Ishikawa (cell line): Measurements from ENCODE around the gene KIAA1755.

Source experiments
- CEBPB ChIP-seq: IDR thresholded peaks from 2 replicates; pipeline ENCODE4 v1.6.1; 2012
- CREB1 ChIP-seq: IDR thresholded peaks from 2 replicates; pipeline ENCODE4 v1.6.1; 2012; ENCODE audit warnings: low read depth
- EGR1 ChIP-seq: IDR thresholded peaks from 2 replicates; pipeline ENCODE4 v1.6.1; 2012
- EP300 ChIP-seq: IDR thresholded peaks from 2 replicates; pipeline ENCODE4 v1.6.1; 2012; ENCODE audit warnings: borderline replicate concordance
- FOXM1 ChIP-seq: IDR thresholded peaks from 2 replicates; pipeline ENCODE4 v1.6.1; 2012; ENCODE audit warnings: low read depth, borderline replicate concordance
- NFIC ChIP-seq: IDR thresholded peaks from 2 replicates; pipeline ENCODE4 v1.6.1; 2012
- RAD21 ChIP-seq: IDR thresholded peaks from 2 replicates; pipeline ENCODE4 v1.6.1; 2012; ENCODE audit warnings: low read depth
- TAF1 ChIP-seq: IDR thresholded peaks from 2 replicates; pipeline ENCODE4 v1.6.1; 2012; ENCODE audit warnings: low read depth, mild to moderate bottlenecking
- TCF12 ChIP-seq: IDR thresholded peaks from 2 replicates; pipeline ENCODE4 v1.6.1; 2012; ENCODE audit warnings: low read depth
- TEAD4 ChIP-seq: IDR thresholded peaks from 2 replicates; pipeline ENCODE4 v1.6.1; 2012
- YY1 ChIP-seq: IDR thresholded peaks from 2 replicates; pipeline ENCODE4 v1.6.1; 2012; ENCODE audit warnings: low read depth
- ZBTB7A ChIP-seq: IDR thresholded peaks from 2 replicates; pipeline ENCODE4 v1.6.1; 2012; ENCODE audit warnings: low read depth
- TF ChIP-seq, protein P1 (sequence below): IDR thresholded peaks from 2 replicates; pipeline ENCODE4 v1.6.1; 2012
- TF ChIP-seq, protein P2 (sequence below): IDR thresholded peaks from 2 replicates; pipeline ENCODE4 v1.6.1; 2012; ENCODE audit warnings: low read depth, mild to moderate bottlenecking
- TF ChIP-seq, protein P3 (sequence below): IDR thresholded peaks from 2 replicates; pipeline ENCODE4 v1.6.1; 2012

KIAA1755 gene

DNA sequence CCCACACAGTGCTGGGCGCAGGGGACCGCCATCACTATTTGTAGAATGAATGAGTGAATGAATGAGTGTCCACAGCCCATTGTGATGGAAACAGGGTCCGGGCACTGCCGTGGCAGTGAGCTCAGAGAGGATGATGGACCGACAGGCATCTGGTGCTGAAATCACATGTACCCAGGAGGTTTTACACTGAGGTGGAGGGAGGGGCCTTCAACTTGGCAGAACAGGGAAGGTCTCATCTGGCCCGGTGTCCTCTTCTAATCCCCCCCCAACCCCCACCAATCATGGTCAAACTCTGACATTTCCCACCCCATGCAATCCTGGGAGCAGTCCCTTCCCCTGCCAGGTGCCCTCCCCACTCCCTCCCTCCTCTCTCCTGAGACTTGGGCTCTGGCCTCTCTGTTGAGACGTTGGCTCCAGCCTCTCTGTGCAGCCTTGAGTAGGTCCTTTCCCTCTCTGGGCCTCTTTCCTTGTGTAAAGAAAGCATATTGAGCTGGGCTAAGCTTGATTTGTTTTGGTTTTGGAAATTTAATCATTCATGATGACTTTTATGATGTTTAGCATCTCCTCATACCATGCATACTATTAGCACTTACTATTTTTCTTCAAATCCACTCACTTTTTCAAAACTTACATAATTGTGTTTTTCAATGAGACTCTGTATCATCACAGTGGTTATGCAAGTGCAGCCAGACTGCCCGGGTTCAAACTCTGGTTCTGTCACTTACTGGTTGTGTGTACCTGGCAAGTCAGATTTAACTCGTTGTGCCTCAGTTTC is 10.8 kb downstream of the KIAA1755 start:
- TF ChIP-seq, protein P1, sequence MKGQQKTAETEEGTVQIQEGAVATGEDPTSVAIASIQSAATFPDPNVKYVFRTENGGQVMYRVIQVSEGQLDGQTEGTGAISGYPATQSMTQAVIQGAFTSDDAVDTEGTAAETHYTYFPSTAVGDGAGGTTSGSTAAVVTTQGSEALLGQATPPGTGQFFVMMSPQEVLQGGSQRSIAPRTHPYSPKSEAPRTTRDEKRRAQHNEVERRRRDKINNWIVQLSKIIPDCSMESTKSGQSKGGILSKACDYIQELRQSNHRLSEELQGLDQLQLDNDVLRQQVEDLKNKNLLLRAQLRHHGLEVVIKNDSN, result no peak
- TF ChIP-seq EP300 (no peak), TEAD4 (no peak), CREB1 (no peak), NFIC (no peak)

DNA sequence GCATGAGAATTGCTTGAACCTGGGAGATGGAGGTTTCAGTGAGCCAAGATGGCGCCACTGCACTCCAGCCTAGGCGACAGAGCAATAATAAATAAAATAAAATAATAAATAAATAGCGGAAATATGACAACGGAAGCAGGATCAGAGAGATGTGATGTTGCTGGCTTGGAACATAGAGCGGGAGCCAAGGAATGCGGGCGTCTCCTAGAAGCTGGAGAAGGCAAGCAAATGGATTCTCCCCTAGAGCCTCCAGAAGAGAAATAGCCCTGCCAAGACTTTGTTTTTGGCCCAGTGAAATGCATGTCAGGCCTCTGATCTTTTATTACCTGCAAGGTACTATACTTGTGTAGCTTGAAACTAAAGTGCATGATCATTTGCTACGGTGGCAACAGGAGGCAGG is 12.4 kb downstream of the KIAA1755 start:
- no peak for TF ChIP-seq TAF1
- TF ChIP-seq, protein P2, sequence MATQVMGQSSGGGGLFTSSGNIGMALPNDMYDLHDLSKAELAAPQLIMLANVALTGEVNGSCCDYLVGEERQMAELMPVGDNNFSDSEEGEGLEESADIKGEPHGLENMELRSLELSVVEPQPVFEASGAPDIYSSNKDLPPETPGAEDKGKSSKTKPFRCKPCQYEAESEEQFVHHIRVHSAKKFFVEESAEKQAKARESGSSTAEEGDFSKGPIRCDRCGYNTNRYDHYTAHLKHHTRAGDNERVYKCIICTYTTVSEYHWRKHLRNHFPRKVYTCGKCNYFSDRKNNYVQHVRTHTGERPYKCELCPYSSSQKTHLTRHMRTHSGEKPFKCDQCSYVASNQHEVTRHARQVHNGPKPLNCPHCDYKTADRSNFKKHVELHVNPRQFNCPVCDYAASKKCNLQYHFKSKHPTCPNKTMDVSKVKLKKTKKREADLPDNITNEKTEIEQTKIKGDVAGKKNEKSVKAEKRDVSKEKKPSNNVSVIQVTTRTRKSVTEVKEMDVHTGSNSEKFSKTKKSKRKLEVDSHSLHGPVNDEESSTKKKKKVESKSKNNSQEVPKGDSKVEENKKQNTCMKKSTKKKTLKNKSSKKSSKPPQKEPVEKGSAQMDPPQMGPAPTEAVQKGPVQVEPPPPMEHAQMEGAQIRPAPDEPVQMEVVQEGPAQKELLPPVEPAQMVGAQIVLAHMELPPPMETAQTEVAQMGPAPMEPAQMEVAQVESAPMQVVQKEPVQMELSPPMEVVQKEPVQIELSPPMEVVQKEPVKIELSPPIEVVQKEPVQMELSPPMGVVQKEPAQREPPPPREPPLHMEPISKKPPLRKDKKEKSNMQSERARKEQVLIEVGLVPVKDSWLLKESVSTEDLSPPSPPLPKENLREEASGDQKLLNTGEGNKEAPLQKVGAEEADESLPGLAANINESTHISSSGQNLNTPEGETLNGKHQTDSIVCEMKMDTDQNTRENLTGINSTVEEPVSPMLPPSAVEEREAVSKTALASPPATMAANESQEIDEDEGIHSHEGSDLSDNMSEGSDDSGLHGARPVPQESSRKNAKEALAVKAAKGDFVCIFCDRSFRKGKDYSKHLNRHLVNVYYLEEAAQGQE, result no peak
- TF ChIP-seq FOXM1, result no peak
- TF ChIP-seq NFIC, result no peak
- TF ChIP-seq YY1, result no peak
- no peak for TF ChIP-seq TEAD4
- TF ChIP-seq, protein P1, result no peak
- no peak for TF ChIP-seq CEBPB
- no peak for TF ChIP-seq EGR1
- no peak for TF ChIP-seq CREB1
- no peak for TF ChIP-seq ZBTB7A
- no peak for TF ChIP-seq RAD21

DNA sequence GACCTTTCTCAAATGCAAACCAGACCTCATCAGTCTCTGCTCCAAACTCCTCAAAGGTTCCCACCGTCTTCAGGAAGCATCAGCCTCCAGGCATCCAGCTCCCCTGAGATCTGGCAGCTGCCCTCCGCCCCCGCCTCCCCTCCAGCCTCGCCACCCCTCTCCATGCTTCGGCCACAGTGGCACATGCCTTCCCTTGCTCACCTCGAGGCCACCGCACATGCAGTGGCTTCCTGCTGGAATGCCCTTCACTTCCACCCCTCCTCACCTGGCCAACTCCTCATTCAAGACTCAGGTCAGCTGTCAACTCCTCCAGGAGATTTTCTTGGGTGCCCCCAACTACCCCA is 13.4 kb downstream of the KIAA1755 start:
- no peak for TF ChIP-seq FOXM1
- no peak for TF ChIP-seq EP300
- no peak for TF ChIP-seq TEAD4
- TF ChIP-seq, protein P1, result no peak
- no peak for TF ChIP-seq CEBPB
- no peak for TF ChIP-seq RAD21
- TF ChIP-seq CREB1, result no peak
- no peak for TF ChIP-seq TCF12
- no peak for TF ChIP-seq TAF1
- TF ChIP-seq EGR1, result no peak
- TF ChIP-seq, protein P3, sequence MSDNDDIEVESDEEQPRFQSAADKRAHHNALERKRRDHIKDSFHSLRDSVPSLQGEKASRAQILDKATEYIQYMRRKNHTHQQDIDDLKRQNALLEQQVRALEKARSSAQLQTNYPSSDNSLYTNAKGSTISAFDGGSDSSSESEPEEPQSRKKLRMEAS, result no peak
- TF ChIP-seq YY1, result no peak
- TF ChIP-seq, protein P2, result no peak
- TF ChIP-seq ZBTB7A, result no peak
- no peak for TF ChIP-seq NFIC

DNA sequence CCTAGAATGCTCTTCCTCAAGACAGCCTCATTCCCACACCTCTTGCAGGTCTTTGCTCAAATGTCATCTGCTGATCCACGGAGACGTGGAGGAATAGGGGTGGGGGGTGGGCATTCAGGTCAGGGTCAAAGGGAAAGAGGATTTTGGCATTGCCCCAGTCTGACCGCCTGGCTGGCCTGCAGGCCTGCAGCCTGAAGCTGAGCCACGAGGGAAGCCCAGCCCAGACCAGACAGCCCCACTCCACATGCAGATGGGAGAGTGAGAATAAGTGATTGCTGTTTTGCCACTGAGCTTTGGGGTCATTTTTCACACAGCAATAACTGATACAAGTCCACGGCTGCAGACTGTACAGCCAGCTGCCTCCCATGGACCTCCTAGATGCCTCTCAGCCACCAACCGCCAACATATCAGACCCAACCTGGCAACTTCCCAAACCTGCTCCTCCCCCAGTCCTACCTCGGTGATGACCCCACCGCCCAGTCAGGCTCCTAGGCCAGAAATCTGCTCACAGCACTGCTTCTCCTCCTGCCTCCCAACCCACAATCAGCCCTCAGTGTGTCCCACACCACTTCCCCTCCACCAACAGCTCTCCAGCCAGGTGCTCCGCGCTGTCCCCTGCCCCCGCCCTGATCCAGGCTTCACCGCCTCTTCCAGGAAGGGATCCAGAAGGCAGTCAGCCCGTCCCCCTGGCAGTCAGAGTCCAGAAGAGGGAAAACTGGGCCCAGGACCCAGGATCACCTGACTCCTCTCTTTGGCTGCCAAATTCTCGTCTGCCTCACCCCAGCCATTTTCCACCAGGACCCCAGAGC is 14.0 kb downstream of the KIAA1755 start:
- TF ChIP-seq YY1 (no peak), EGR1 (no peak), FOXM1 (no peak), TEAD4 (no peak), EP300 (no peak), CEBPB (no peak), ZBTB7A (no peak), RAD21 (no peak), TAF1 (no peak), TCF12 (no peak), CREB1 (no peak), NFIC (no peak)
- TF ChIP-seq, protein P3, result no peak
- TF ChIP-seq, protein P2, result no peak
- TF ChIP-seq, protein P1, result no peak
